NCI-H82 (cell line): ENCODE results near the gene MED16.
"Not testable (repeated sequence)": the region's sequence is repeated elsewhere in the genome, so short reads cannot be mapped to it uniquely, and the experiment has no call there.

Experiments
- DNase-seq: peaks from one replicate; lab custom pipeline; 2025; lab: John Stamatoyannopoulos, UW

Gene MED16

DNA sequence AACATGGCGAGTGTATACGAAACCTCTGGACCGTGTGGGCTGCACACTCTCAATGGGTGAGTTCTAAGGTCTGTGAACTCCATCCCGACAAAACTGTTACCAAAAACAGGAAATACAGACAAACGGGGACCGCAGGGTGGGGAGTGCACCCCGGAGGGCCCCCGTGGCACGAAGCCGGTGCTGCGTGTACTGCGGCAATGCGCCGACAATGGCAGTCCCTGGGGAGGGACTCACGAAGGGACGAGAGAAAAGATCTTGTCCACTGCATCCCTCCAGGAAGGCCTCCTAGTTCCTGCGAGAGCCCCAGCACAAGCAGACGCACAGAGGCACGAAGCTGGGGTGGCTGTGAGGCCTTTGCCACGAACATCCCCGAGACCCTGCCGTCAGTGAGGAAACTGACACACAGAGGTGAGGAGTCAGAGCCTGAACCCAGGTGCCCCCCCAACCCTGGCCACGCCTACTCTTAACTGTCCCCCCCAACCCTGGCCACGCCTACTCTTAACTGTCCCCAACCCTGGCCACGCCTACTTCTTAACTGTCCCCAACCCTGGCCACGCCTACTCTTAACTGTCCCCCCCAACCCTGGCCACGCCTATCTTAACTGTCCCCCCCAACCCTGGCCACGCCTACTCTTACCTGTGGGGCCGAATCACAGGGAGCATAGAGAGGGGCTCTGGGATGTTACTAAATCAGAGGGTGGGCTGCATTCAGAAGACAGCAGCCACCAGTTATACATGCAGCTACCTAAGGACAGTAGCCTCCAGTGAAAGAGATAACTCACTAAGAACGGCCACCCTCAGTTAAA is 4.2 kb downstream of the MED16 start:
- no peak for DNase-seq

GRCh38 chr19:887599-887998 is 5.4 kb downstream of the MED16 start:
- DNase-seq = no peak

- DNase-seq = no peak
These were observed 5.9 kb downstream of the MED16 start for GRCh38 chr19:887072-887471.

GRCh38 chr19:885536-886224 is 7.3 kb downstream of the MED16 start:
- no peak for DNase-seq

- DNase-seq = no peak
These were observed 8.4 kb downstream of the MED16 start for GRCh38 chr19:884420-885211.

GRCh38 chr19:883661-884211 is 9.3 kb downstream of the MED16 start:
- no peak for DNase-seq

GRCh38 chr19:882871-883497 is 10.0 kb downstream of the MED16 start:
- DNase-seq = no peak

GRCh38 chr19:881385-882071 is 11.5 kb downstream of the MED16 start:
- DNase-seq = no peak

GRCh38 chr19:879711-880438 is 13.1 kb downstream of the MED16 start:
- DNase-seq = no peak

DNA sequence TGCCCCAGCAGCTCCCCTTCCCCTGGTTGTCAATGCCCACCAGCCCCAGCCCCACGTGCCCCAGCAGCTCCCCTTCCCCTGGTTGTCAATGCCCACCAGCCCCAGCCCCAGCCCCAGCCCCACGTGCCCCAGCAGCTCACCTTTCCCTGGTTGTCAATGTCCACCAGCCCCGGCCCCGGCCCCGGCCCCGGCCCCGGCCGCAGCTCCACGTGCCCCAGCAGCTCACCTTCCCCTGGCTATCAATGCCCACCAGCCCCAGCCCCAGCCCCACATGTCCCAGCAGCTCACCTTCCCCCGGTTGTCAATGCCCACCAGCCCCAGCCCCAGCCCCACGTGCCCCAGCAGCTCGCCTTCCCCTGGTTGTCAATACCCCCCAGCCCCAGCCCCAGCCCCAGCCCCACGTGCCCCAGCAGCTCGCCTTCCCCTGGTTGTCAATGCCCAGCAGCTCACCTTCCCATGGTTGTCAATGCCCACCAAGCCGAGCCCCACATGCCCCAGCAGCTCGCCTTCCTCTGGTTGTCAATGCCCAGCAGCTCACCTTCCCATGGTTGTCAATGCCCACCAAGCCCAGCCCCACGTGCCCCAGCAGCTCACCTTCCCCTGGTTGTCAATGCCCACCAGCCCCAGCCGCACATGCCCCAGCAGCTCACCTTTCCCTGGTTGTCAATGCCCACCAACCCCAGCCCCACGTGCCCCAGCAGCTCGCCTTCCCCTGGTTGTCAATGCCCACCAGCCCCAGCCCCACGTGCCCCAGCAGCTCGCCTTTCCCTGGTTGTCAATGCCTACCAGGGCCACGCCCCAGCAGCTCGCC is 14.0 kb downstream of the MED16 start:
- DNase-seq = peak; percentile 19

DNA sequence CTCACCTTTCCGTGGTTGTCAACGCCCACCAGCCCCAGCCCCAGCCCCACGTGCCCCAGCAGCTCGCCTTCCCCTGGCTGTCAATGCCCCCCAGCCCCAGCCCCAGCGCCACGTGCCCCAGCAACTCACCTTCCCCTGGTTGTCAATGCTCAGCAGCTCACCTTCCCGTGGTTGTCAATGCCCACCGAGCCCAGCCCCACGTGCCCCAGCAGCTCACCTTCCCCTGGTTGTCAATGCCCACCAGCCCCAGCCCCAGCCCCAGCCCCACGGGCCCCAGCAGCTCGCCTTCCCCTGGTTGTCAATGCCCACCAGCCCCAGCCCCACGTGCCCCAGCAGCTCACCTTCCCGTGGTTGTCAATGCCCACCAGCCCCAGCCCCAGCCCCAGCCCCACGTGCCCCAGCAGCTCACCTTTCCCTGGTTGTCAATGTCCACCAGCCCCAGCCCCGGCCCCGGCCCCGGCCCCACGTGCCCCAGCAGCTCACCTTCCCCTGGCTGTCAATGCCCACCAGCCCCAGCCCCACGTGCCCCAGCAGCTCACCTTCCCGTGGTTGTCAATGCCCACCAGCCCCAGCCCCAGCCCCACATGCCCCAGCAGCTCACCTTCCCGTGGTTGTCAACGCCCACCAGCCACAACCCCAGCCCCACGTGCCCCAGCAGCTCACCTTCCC is 14.9 kb downstream of the MED16 start:
- DNase-seq = not testable (repeated sequence)

DNA sequence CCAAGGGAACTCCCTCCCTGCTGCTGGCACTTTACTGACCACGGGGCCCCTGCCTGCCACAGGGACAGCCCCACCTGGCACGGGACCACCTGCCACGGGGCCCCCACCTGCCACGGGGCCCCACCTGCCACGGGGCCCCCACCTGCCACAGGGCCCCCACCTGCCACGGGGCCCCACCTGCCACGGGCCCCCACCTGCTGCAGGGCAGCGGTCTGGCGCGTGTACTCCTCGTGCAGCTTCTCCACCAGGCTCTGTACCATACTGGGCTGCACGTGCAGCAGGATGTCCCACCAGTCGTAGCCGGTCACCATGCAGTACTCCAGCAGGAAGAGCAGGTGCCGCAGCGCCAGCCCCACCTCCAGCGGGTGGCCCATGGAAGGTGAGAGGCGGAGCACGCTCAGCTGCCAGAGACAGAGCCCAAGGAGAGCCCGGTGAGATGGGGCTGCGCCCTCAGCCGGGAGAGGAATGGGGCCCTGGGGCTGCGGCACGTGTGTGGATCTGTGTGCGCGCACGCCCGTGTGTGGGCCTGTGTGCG is 16.1 kb downstream of the MED16 start:
- DNase-seq = no peak

GRCh38 chr19:876089-876488 is 16.9 kb downstream of the MED16 start:
- peak; percentile 55 for DNase-seq

DNA sequence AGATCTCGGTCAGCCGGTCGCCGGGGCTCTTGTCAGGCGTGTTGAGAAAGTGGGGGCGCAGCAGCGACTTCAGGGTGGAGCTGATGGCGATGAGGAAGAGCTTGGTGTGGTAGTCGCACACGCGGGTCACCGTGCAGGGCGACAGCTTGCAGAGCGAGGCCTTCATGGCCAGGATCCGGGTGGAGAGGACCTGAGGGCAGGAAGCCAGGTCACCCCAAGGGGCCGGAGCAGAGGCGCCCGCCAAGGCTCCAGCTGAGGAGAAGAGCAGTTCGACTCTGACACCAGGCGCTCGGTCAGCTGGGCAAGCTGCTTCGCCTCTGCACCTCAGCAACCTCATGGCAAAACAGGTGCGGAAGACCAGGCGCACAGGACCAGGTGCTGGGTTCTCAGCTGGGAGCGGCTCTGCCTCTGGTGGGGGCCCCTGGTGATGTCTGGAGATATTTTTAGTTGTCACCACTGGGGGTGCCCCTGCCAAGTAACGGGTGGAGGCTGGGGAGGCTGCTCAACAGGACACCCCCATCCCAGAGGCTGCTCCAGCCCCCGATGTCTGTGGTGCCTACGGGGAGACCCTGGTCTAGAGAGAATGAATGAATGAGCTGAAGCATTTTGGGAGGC is 17.6 kb downstream of the MED16 start:
- no peak for DNase-seq

DNA sequence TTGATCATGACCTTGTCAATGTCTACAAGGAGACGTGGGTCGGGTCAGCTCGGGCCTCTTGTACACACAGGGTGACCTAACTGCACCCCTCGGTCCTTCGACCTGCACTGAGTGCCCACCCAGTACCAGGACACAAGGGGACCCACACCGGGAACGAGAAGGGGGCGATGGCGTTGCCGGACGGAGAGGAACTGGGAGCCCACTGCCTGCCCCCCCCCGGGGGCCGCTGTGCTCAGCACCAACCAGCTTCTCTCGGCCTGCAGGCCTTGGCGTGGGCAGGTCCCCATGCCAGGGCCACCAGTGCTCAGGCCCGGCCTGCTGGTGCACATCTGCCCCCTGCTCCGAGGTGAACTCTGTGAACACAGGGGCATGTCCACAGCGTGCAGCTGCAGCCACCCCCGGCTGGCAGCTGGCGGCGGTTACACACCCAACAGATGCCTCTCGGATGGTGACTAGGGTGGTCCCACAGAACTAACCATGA is 19.4 kb downstream of the MED16 start:
- no peak for DNase-seq

DNA sequence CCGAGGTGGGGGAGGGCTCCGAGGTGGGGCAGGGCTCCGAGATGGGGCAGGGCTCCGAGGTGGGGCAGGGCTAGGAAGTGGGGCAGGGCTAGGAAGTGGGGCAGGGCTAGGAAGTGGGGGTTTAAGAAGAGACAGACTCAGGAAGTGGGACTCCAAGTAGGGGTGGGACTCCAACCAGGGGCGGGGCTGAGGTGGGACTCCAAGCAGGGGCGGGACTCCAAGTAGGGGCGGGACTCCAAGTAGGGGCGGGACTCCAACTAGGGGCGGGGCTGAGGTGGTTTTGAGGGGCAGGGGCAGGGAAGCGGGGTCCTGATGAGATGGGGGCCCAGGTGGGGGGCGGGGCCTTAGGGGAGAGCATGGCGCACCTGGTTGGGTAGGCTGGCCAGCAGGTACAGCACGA is 19.9 kb downstream of the MED16 start:
- DNase-seq = peak; percentile 69

DNA sequence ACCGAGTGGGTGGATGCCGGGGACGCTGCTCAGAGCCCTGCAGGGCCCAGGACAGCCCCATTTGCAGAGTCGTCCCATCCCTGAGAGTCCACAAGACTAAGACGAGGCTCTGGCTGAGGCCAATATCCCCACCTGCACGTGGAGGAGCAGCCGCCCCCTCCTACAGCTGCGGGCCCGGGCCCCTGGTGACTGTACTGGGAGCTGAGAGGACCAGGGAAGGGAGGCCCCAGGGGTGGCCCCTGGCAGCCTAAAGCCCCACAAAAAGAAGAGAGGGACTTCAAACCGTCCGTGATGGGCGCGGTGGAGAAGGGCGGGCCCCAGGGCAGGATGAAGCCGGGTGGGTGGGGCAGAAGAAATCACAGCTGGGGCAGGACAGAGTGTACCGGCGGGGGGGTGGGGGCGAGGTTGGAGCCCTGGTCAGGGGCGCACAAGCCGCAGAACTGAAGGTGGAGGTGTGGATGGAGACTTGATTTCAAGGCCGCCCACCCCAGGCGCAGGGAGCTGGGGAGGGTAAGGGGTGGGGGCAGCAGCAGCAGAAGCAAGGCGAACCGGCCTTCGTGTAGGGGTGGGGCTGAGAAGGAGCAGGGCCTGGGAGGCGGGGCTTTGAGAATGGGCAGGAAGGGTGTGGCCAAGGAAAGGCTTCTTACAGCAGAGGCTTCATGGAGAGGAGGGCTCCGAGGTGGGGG is 20.6 kb downstream of the MED16 start:
- DNase-seq = peak; percentile 90
